Activated CD8-positive, alpha-beta memory T cell treated with anti-CD3 and anti-CD28 coated beads, Interleukin-2, amount 50 U/mL, for 1 hour (primary cell): ENCODE results near the gene NR6A1.

Source experiments
- DNase-seq: peaks from one replicate; pipeline ENCODE4 v3.0.0-alpha.2; 2020; ENCODE audit errors: extremely low read depth

NR6A1 gene

DNA sequence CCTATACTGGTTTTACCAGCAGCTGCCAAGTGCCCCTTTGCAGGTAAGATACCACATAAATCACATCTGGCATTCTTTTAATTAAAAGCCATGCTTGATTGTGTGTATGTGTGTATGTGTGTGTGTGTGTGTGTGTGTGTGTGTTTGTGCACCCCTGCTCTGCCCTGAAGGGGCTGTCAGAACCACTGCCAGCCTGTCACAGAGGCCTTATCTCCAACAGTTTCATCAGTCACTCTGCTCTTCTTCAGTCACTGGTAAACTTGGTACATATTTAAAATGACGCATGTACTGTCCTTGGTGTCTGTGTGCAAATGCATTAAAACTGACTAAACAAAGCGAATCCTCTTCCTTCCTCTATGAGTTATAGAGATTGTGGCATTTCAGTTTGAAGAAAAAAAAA lies 244.9 kb downstream of the NR6A1 start:
- DNase-seq: no peak

DNA sequence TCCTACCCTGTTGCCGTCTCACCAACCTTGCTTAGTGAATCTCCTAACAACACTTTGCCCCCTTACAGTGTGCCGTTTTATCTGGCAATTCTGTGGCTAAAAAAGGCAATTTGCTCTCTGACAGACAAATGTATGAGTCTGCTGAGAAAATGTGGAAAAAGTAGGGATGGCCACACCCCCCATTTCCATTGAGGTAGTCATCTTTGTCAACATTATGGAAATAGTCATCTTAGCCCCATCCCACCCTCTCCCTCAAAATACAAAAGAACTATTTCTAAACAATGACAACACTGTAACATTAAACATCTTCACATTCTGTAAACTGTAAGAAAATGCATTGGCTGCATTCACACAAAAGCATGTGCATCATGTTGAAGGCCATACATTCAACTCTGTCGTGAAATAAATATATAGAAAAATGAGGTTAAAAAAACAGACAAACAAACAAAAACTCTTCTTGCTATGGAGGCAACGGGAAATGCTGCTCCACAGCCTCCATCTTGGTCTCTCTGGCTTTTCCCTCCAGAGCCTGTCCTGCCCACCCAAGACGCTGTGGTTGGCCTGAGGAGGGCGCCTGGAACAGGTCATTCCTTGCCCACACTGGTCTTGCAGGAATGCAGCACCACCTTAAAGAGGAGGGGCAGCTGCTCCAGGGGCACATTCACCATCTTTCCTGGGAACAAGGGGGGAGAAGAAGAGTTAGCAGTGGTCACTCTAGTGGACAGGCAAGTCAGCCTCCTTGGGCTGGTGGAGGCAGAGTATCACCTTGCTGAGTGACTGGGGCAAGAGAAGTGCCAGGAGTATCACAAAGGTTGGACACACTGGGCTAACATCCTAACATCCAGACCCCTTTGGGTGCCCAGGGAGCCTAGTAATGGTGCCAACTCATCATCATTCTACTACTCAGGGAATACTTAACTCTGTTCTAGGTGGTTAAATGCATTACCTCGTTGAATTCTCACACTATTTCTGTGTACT lies 248.7 kb downstream of the NR6A1 start:
- DNase-seq: no peak

DNA sequence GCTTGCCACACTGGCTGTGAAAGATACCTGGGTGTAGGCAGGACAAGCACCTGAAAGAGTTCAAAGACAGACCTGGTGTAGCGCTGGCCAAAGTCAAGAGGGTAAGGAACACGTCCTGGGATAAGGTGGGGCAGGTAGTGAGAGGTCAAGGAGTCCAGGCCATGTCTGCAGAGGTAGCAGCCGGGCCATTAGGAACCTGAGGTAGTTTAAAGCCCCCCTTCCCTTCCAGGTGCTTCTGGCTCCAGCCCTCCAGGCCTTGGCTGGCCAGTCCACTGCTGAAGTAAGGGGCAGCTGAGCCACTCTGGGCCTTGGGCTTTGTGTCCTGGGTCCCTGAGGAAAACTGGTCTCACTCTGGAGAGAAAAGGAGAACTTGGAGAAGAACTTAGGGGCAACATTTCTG lies 250.0 kb downstream of the NR6A1 start:
- DNase-seq: no peak

- no peak for DNase-seq
Measured at GRCh38 chr9:124520206-124520596, 250.9 kb downstream of the NR6A1 start.

- no peak for DNase-seq
Measured at GRCh38 chr9:124518116-124518515, 253.0 kb downstream of the NR6A1 start.

GRCh38 chr9:124517600-124517999 lies 253.5 kb downstream of the NR6A1 start:
- no peak for DNase-seq

- DNase-seq: no peak
Measured at GRCh38 chr9:124514874-124515273, 256.2 kb downstream of the NR6A1 start.

- no peak for DNase-seq
Measured at GRCh38 chr9:124514125-124514524, 257.0 kb downstream of the NR6A1 start.

- DNase-seq: no peak
Measured at GRCh38 chr9:124513376-124513994, 257.6 kb downstream of the NR6A1 start.

DNA sequence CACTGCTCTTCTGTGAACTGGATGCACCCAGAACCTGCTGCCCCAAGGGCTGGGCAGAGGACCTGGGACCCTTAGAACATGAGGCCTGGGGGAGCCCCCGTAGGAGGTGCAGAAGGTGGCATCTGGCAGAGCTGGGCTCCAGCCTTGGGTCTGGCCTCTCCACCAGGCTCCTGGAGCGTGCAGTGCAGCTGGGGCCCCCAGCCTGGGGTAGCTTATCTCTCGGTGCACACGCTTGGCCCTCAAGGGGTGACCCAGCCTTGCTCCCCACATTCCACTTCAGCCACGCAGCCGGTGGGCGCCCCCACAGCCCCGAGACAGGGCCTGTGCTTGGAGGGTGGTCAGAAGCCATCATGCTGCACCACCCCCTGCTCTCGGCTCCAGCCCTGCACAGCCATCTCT lies 258.3 kb downstream of the NR6A1 start:
- no peak for DNase-seq

DNA sequence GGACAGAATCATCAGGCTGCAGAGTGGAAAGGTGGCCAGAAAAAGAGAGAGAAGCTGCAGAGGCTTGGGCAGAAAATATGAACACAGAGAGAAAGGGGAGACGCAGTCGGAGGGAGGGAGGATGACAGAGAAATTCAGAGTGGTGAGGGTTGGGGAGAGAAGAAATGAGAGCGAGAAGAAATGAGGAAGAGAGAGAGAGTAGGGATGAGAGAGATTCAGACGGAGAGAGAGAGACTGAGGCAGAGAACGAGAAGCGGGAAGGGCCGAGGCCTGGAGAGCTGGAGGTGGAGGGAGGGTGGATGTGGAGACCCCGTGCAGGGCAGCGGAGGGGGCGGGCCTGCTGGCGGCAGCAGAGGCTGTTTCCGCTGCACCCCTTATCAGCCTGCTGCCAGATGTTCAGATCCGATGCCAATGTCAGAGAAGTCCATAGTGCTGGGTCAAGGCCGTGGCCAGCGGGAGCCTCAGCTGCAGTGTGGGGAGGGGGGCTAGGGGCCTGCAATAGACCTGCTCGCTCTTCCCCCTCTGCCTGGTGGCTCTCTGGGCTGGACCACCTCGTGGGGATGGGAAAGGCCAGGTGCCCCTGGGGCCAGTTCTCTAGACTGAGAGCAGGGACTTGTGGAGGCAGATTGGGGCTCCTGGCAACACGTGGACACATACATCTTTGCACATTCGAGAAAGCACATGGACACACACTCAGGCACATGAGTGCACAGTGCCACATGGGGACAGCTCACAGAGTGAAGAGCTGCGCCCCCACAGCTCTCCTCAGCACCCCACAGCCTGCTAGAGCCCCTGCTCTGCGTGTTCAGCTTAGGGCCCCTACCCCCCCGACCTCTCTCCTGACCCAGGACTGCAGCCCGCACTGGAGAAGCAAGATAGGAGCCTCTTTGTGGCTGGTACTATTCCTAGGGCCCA lies 259.0 kb downstream of the NR6A1 start:
- no peak for DNase-seq

DNA sequence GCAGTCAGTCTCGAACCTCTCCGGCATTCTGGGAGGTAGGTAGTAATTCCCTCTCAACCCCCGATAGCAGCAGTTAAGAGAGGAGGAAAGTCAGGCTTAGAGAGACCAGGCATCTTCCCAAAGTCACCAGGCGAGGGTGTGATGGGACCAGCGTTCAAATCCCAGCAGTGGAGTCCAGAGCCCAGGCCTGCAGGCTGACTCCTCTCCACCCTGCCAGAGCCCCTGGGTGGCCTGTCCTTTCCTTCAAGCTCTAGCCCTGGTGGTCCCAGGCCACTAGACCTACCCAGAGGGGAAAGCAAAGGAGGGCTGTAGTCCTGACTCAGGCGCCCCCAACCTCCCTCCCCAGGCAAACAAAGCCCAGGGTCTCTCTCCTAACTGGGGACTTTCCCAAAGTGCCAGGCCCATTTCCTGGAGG lies 259.7 kb downstream of the NR6A1 start:
- DNase-seq: no peak

GRCh38 chr9:124510650-124511425 lies 260.3 kb downstream of the NR6A1 start:
- no peak for DNase-seq

DNA sequence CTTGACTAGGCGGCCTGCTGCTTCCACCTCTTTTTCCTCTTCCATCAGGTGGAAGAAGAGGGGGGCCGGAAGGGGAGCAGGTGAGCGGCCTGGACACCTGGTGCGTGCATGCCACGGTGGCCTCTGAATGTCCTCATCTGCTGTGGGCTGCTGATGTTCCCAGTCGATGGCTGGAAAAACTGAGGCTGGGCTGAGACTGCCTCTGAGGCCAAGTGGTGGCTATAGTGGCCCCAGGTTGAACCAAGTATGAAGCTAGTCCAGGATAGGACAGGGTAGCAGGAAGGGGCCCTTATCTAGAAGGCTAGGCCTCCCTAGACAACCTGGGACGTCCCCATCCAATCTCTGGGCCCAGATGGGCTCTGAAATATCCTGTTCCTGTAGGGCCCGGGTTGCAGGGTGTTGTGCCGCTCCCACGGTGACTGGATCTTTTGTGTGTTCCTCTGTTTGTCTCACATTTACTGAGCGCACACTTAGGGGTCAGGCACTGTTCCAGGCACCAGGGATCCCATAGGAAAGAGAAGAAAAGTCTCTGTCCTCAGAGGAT lies 263.2 kb downstream of the NR6A1 start:
- DNase-seq: no peak

DNA sequence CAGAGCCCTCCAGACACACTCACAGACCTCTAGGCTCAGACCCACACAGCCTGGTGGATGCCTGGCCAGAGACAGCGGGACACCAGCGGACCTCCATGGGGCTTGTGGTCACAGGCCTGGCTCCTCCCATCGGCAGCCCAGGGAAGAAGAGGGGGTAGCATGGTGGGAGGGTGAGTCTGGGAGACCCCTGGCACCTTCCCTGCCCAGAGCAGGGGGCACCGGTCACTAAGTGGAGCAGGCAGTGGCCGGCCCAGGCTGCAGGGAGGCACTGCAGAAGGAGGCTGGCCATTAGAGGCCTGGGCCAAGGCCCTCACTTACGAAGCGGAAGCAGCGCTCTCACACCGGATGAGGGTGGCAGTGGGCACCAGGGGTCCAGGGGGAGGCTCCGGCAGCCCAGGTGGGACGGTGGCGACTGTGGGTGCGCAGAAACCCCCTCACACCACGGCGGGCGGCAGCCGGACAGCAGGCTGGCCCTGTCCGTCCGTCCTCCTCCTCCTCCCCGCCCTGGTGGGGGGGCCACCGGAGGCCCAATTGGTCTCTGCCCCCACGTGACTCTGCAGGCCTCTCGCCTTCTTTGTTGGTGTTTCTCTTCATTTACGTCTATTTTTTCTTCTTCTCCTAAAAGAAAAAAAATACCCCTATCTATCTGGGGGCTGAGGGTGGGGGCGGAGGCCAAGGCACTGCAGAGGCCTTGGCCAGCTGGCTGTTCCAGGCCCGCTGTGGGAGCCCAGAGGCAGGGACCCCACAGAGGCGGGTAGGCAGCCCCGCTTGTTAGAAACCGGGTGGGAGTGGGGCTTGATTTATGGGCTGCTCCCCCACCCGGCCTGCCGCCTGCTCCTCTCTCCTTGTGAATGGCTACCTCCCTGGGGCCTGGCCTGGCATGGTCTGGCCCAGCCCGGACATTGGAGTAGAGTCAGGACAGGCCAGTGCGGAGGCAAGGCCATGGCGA lies 263.9 kb downstream of the NR6A1 start, which contains the start of gene NR5A1:
NR5A1 (minus strand) TSS at position 469 of the 949 bp plus-strand sequence. CDS start 4,004 bp downstream, outside the sequence.
- DNase-seq: no peak

DNA sequence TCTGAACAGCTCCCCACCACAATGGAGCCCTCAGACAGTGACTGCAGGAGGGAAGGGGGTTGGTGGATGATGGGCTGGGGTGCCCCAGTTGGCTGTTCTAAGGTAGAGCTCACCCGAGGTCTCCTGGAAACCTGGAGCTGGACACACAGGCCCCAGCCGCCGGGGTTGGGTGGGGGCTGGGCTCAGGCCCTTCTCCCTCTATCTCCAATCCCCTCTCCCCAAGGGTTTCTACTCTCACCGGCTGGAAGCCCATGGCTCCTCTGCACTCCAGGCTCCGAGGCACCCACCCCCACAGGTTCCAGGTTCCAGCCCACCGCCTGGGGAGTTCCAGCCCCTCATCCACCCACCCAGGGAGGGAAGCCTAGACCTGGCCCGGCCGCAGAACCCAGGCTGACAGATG lies 264.7 kb downstream of the NR6A1 start:
- DNase-seq: no peak

DNA sequence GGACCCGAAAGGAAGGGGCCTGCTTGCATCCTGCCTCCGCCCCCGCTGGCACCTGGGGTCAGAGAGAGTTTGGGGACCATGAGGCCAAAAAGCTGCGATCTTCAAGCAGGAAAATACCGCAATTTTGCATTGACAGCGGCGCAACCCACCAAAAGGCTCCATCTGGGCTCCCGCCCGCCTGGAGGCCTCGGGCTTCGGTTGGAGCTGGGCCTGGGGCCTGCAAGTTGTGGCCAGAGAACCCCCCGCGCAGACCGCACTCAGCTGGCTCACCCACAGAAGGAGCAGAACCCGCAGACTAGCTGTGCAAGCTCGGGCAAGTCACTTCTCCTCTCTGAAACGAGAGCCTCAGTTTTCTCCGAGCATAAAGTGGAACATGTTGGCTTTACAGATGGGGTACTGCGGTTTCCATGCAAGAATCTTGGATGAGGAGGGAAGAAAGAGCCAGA lies 265.2 kb downstream of the NR6A1 start:
- DNase-seq: no peak

DNA sequence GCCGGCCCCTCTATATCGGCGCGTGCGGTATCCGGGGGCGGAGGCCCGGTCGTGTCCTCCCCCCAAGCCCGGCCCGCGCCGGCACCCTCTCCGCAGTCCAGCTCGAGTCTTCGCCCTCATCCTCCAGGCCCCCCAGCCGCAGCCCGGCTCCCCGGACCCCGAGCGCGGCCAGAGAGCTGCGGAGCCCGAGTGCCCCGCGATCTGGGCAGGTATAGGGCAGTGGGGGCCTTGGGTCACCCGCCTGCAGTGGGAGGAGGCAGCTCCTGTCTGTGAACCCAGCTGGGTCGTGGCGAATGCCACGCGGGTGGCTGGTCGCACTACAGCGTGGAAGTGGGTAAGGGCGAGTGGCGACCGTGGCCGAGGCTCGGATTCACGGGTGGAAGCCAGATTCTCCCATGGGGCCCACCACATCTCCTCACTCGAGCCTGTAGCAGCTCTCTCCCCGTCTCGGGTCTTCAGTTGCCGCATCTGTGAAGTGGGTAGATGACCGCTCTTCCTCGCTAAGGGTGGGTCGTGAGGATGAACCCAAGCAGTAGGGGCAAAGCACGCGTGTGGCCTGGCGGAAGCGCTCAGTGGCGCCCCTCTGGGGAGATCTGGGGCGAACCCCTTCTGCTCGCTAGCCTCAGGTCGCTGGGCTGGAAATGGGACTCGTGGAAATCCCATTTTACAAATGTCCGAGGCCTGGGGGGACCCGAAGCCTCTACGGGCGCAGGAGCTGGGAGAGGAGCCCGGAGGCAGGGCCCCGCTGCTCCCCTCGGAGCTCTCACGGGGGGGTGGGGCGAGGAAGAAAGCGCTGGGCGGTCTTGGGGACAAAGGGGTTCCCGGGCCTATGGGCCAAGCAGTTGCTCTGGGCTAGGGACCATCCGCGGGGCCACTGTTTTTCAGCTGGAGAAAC lies 265.9 kb downstream of the NR6A1 start:
- no peak for DNase-seq
